Activated gamma-delta T cell (primary cell): ENCODE results near the gene CDK14.
"Not testable (repeated sequence)": the region's sequence is repeated elsewhere in the genome, so short reads cannot be mapped to it uniquely, and the experiment has no call there.

ENCODE experiments used
- DNase-seq: peaks from one replicate; lab custom pipeline; 2025; lab: John Stamatoyannopoulos, UW

Gene CDK14

GRCh38 chr7:90791596-90791995, 195.5 kb downstream of the CDK14 start:
- no peak for DNase-seq

- no peak for DNase-seq
Measured at GRCh38 chr7:90792301-90792700, 196.2 kb downstream of the CDK14 start.

GRCh38 chr7:90794234-90794633, 198.1 kb downstream of the CDK14 start:
- not testable (repeated sequence) for DNase-seq

GRCh38 chr7:90797596-90797995, 201.5 kb downstream of the CDK14 start:
- no peak for DNase-seq

GRCh38 chr7:90804370-90804769, 208.2 kb downstream of the CDK14 start:
- DNase-seq: no peak

GRCh38 chr7:90815552-90815951, 219.4 kb downstream of the CDK14 start:
- not testable (repeated sequence) for DNase-seq

GRCh38 chr7:90816511-90817142, 220.5 kb downstream of the CDK14 start:
- DNase-seq: no peak

GRCh38 chr7:90817151-90817550, 221.0 kb downstream of the CDK14 start:
- DNase-seq: no peak

GRCh38 chr7:90817846-90818245, 221.7 kb downstream of the CDK14 start:
- no peak for DNase-seq

- no peak for DNase-seq
Measured at GRCh38 chr7:90818341-90818740, 222.2 kb downstream of the CDK14 start.

- no peak for DNase-seq
Measured at GRCh38 chr7:90821961-90822620, 226.0 kb downstream of the CDK14 start.

- DNase-seq: no peak
Measured at GRCh38 chr7:90824386-90825307, 228.5 kb downstream of the CDK14 start.

GRCh38 chr7:90825779-90826178, 229.7 kb downstream of the CDK14 start:
- DNase-seq: no peak

GRCh38 chr7:90828601-90829000, 232.5 kb downstream of the CDK14 start:
- no peak for DNase-seq

- no peak for DNase-seq
Measured at GRCh38 chr7:90830308-90830707, 234.2 kb downstream of the CDK14 start.

- DNase-seq: no peak
Measured at GRCh38 chr7:90832726-90833125, 236.6 kb downstream of the CDK14 start.

- no peak for DNase-seq
Measured at GRCh38 chr7:90833443-90833842, 237.3 kb downstream of the CDK14 start.

- no peak for DNase-seq
Measured at GRCh38 chr7:90834771-90835170, 238.7 kb downstream of the CDK14 start.

GRCh38 chr7:90835861-90836260, 239.7 kb downstream of the CDK14 start:
- DNase-seq: no peak

GRCh38 chr7:90836937-90837336, 240.8 kb downstream of the CDK14 start:
- DNase-seq: no peak

GRCh38 chr7:90838799-90839198, 242.7 kb downstream of the CDK14 start:
- DNase-seq: no peak

- DNase-seq: no peak
Measured at GRCh38 chr7:90839316-90839715, 243.2 kb downstream of the CDK14 start.
